SK-N-SH treated with all-trans-retinoic acid at 6 μM for 48 hours (cell line): ENCODE data around the gene DEDD2.

Source experiments
- BACH2 ChIP-seq: fragments of 250-450 bp; sonication (Bioruptor Pico); IDR thresholded peaks from 2 replicates; pipeline ENCODE4 v1.9.0; 2021; ENCODE audit warnings: mild to moderate bottlenecking, borderline replicate concordance
- CSRNP3 ChIP-seq: fragments of 250-450 bp; sonication (Bioruptor Pico); IDR thresholded peaks from 2 replicates; pipeline ENCODE4 v1.5.1; 2021; ENCODE audit warnings: mild to moderate bottlenecking, moderate library complexity
- PATZ1 ChIP-seq: fragments of 250-450 bp; sonication (Bioruptor Pico); IDR thresholded peaks from 2 replicates; pipeline ENCODE4 v1.8.0; 2020; ENCODE audit warnings: mild to moderate bottlenecking, moderate library complexity, borderline replicate concordance
- RARB ChIP-seq: fragments of 250-450 bp; sonication (Bioruptor Pico); IDR thresholded peaks from 2 replicates; pipeline ENCODE4 v1.8.0; 2021; ENCODE audit warnings: mild to moderate bottlenecking, moderate library complexity
- TCF4 ChIP-seq: fragments of 250-450 bp; sonication (Bioruptor Pico); IDR thresholded peaks from 2 replicates; pipeline ENCODE4 v1.8.0; 2021; ENCODE audit warnings: mild to moderate bottlenecking, moderate library complexity, borderline replicate concordance
- ZC3H10 ChIP-seq: fragments of 250-450 bp; sonication (Bioruptor Pico); IDR thresholded peaks from 2 replicates; pipeline ENCODE4 v1.5.1; 2021; ENCODE audit warnings: mild to moderate bottlenecking, moderate library complexity
- ZFP3 ChIP-seq: fragments of 250-450 bp; sonication (Bioruptor Pico); IDR thresholded peaks from 2 replicates; pipeline ENCODE4 v1.5.0; 2020; ENCODE audit warnings: mild to moderate bottlenecking, moderate library complexity
- ZFP30 ChIP-seq: fragments of 450-650 bp; formaldehyde crosslinking; IDR thresholded peaks from 2 replicates; pipeline ENCODE4 v1.5.0; 2022; ENCODE audit warnings: mild to moderate bottlenecking, moderate library complexity
- TF ChIP-seq, protein P1 (sequence below): fragments of 250-450 bp; sonication (Bioruptor Pico); IDR thresholded peaks from 2 replicates; pipeline ENCODE4 v1.5.0; 2020; ENCODE audit warnings: mild to moderate bottlenecking, moderate library complexity

DNA sequence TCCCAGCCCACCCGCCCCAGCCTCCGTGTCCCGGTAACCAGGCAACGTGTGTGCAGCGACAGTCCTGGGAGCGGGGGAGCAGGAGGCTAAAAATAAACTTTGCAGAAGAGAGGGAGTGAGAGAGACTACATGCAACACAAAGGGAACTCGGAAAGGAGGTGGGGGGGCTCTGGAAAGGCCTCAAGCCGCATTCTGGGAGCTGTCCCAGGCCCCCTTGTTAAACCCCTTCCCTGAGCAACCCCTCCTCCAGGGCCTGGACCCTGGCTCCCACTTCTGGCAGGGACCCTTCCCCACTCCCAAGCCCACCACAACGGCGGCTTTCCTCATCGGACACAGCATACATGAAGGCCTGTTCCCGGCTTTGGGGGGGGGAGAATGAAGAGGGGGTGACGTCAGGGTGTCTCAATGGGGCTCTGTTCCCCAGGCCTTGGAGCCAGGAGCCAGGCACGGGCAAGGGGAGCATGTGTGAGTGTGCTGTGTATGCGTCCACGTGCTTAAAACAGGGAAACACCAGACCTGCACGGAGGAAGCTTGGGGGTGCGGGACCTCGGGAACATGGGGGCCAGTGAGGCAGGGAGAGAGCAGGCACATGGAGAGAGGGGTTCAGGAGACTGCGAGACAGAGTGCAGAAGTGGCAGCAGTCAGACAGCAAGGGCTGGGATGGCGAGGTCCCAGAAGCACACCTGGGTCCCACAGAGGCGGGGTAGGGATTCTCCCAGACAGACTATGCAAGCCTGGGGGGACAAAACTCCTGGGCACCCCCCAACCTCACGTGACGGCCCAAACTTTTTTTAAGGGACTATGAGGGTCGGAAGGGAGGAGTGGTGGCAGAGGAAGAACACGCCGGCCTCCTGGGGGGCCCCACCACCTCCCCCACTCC lies 35.1 kb upstream of the DEDD2 start:
- TF ChIP-seq ZC3H10 (no peak), PATZ1 (CRISPR knock-in tag) (no peak), ZFP30 (CRISPR knock-in tag) (no peak), RARB (CRISPR knock-in tag) (no peak), TCF4 (CRISPR knock-in tag) (no peak), ZFP3 (no peak), CSRNP3 (CRISPR knock-in tag) (no peak), BACH2 (CRISPR knock-in tag) (no peak)
- TF ChIP-seq, protein P1, sequence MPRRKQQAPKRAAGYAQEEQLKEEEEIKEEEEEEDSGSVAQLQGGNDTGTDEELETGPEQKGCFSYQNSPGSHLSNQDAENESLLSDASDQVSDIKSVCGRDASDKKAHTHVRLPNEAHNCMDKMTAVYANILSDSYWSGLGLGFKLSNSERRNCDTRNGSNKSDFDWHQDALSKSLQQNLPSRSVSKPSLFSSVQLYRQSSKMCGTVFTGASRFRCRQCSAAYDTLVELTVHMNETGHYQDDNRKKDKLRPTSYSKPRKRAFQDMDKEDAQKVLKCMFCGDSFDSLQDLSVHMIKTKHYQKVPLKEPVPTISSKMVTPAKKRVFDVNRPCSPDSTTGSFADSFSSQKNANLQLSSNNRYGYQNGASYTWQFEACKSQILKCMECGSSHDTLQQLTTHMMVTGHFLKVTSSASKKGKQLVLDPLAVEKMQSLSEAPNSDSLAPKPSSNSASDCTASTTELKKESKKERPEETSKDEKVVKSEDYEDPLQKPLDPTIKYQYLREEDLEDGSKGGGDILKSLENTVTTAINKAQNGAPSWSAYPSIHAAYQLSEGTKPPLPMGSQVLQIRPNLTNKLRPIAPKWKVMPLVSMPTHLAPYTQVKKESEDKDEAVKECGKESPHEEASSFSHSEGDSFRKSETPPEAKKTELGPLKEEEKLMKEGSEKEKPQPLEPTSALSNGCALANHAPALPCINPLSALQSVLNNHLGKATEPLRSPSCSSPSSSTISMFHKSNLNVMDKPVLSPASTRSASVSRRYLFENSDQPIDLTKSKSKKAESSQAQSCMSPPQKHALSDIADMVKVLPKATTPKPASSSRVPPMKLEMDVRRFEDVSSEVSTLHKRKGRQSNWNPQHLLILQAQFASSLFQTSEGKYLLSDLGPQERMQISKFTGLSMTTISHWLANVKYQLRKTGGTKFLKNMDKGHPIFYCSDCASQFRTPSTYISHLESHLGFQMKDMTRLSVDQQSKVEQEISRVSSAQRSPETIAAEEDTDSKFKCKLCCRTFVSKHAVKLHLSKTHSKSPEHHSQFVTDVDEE (CRISPR knock-in tag), result no peak
